Sigmoid colon (tissue), 7 donors: ENCODE measurements around the gene GINS2. TPM values are rescaled to one million over a fixed set of nuclear protein-coding genes. Genes with fewer than 3 reads are reported as not detected.

Experiments used
- DNase-seq: peaks from one replicate; pipeline ENCODE4 v3.0.0-alpha.2; 2019
- H3K27ac ChIP-seq, 4 donors: fragments of 200-600 bp; sonication (generic); one replicate each; pipeline ENCODE4 v1.5.1; 2016 to 2019; ENCODE audit warnings: mild to moderate bottlenecking in 1 of 4
- H3K27me3 ChIP-seq, 3 donors: fragments of 200-600 bp; sonication (generic); one replicate each; pipeline ENCODE4 v1.5.1; 2019; ENCODE audit warnings: mild to moderate bottlenecking in 1 of 3
- H3K36me3 ChIP-seq, 4 donors: fragments of 200-600 bp; sonication (generic); one replicate each; pipeline ENCODE4 v1.5.1; 2016 to 2019
- H3K4me1 ChIP-seq, 4 donors: fragments of 200-600 bp; sonication (generic); one replicate each; pipeline ENCODE4 v1.5.1; 2017 to 2019
- H3K4me3 ChIP-seq, 4 donors: fragments of 200-600 bp; sonication (generic); one replicate each; pipeline ENCODE4 v1.5.1; 2017 to 2019; ENCODE audit warnings: mild to moderate bottlenecking in 2 of 4, moderate library complexity in 1 of 4
- H3K9me3 ChIP-seq, 4 donors: fragments of 200-600 bp in 3 of 4; sonication (generic) in 3 of 4; one replicate each; pipeline versions ENCODE4 v1.5.1 to v1.6.1; 2013 to 2019
- CTCF ChIP-seq, 4 experiments: fragments of 450-650 bp in 3 of 4; fragments of 200-600 bp in 1 of 4; IDR thresholded peaks; one replicate each; pipeline ENCODE4 v1.5.1; 2016 to 2019; ENCODE audit warnings: antibody characterized with exemption in 4 of 4, mild to moderate bottlenecking in 3 of 4, moderate library complexity in 2 of 4
- EP300 ChIP-seq, 4 donors: sonication (generic); formaldehyde crosslinking; IDR thresholded peaks; one replicate each; pipeline ENCODE4 v1.6.1; 2017; ENCODE audit warnings: antibody characterized with exemption in 4 of 4
- POLR2A ChIP-seq, 2 donors: fragments of 450-650 bp; IDR thresholded peaks; one replicate each; pipeline ENCODE4 v1.6.1; 2016; ENCODE audit warnings: antibody characterized with exemption in 2 of 2, mild to moderate bottlenecking in 2 of 2, moderate library complexity in 2 of 2
- POLR2AphosphoS5 ChIP-seq, 4 donors: sonication (generic); formaldehyde crosslinking; IDR thresholded peaks; one replicate each; pipeline ENCODE4 v1.6.1; 2017; ENCODE audit warnings: antibody characterized with exemption in 4 of 4
- WGBS, 2 donors: extraction: QIAGEN DNeasy Blood & Tissue Kit; methylation state at CpG; one replicate each; pipeline ENCODE4 v1.1.7; 2013; 5-methylcytosine and 5-hydroxymethylcytosine counted together
- intact Hi-C: fragments of 100-400 bp; cut with DNase I; formaldehyde crosslinking; loops from one replicate; pipeline ENCODE4 v1.15.1; 2023
- polyA plus RNA-seq, 3 donors: library from polyadenylated mRNA; stranded (reverse); fragments of 200-250 nt; gene quantifications; one replicate each; pipeline ENCODE4 v1.2.3, GENCODE V29; 2013
- total RNA-seq, 4 donors: library from RNA; depleted of rRNA; stranded (reverse); fragments of >200 nt; gene quantifications; one replicate each; pipeline ENCODE4 v1.1.0, GENCODE V29; 2016
- donor health status: healthy with polysubstance abuse.
- donor health status: Bipolar disorder and iron deficiency.
- donor health status: healthy.

GINS2 gene
- total and polyA plus RNA-seq, 7 donors = 0.16 to 9.6 (median 1.2) TPM; not detected in 1

- TF ChIP-seq POLR2AphosphoS5 (IDR thresholded peaks at IDR 0.05) = no peak
- TF ChIP-seq CTCF (IDR thresholded peaks at IDR 0.05) = no peak
- TF ChIP-seq EP300 (IDR thresholded peaks at IDR 0.05) = no peak
- no peak for TF ChIP-seq POLR2A (IDR thresholded peaks at IDR 0.05)
- H3K4me1 ChIP-seq = peaks cover 0 to 11% (median 9%) of the 10 kb centered on the region in 4 donors
- no peak overlapping the region for H3K27ac ChIP-seq
- peaks cover 60 to 98% (median 75%) of the 10 kb centered on the region in 4 donors for H3K36me3 ChIP-seq
- peak; percentile 50 for DNase-seq
- intact Hi-C loops = no loop called here
- no peak overlapping the region for H3K4me3 ChIP-seq
- WGBS, 2 donors = 91 to 92% methylated on average over 9 of the region's 9 CpGs
- H3K9me3 ChIP-seq = no peaks in the 10 kb centered on the region
- H3K27me3 ChIP-seq = no peaks in the 10 kb centered on the region
These were observed 21.5 kb downstream of the GINS2 start for GRCh38 chr16:85667261-85667660.

GRCh38 chr16:85665929-85666328, 22.8 kb downstream of the GINS2 start:
- intact Hi-C loops = no loop called here
- peaks cover 62 to 100% (median 72%) of the 10 kb centered on the region in 4 donors for H3K36me3 ChIP-seq
- peak; percentile 61 for DNase-seq
- TF ChIP-seq POLR2AphosphoS5 (IDR thresholded peaks at IDR 0.05) (no peak), POLR2A (IDR thresholded peaks at IDR 0.05) (no peak), EP300 (IDR thresholded peaks at IDR 0.05) (no peak), CTCF (IDR thresholded peaks at IDR 0.05) (no peak)
- H3K27me3 ChIP-seq = no peaks in the 10 kb centered on the region
- peaks cover 0 to 11% (median 9%) of the 10 kb centered on the region in 4 donors for H3K4me1 ChIP-seq
- WGBS, 2 donors = 93% methylated on average over 13 of the region's 13 CpGs
- no peak overlapping the region for H3K4me3 ChIP-seq
- no peak overlapping the region for H3K27ac ChIP-seq
- no peaks in the 10 kb centered on the region for H3K9me3 ChIP-seq

- Histone ChIP-seq H3K4me3 (no peak overlapping the region), H3K27ac (no peak overlapping the region), H3K36me3 (peaks cover 62 to 98% (median 70%) of the 10 kb centered on the region in 4 donors), H3K4me1 (peaks cover 0 to 11% (median 9%) of the 10 kb centered on the region in 4 donors), H3K9me3 (no peaks in the 10 kb centered on the region), H3K27me3 (no peaks in the 10 kb centered on the region)
- TF ChIP-seq EP300 (IDR thresholded peaks at IDR 0.05) (no peak), CTCF (IDR thresholded peaks at IDR 0.05) (no peak), POLR2AphosphoS5 (IDR thresholded peaks at IDR 0.05) (no peak), POLR2A (IDR thresholded peaks at IDR 0.05) (no peak)
- peak; percentile 41 for DNase-seq
- intact Hi-C loops = no loop called here
- WGBS, 2 donors = 90 to 92% methylated on average over 12 of the region's 12 CpGs
These were observed 23.4 kb downstream of the GINS2 start for GRCh38 chr16:85665373-85665740.

GRCh38 chr16:85664580-85665372, 24.0 kb downstream of the GINS2 start:
- Histone ChIP-seq H3K4me1 (peaks cover 0 to 11% (median 9%) of the 10 kb centered on the region in 4 donors), H3K9me3 (no peaks in the 10 kb centered on the region), H3K4me3 (no peak overlapping the region), H3K27me3 (no peaks in the 10 kb centered on the region), H3K27ac (peak overlapping the region in 2 of 4 donors; percentile 30 to 62), H3K36me3 (peaks cover 59 to 93% (median 70%) of the 10 kb centered on the region in 4 donors)
- intact Hi-C loops = no loop called here
- DNase-seq = peak; percentile 33
- 94% methylated on average over 27 of the region's 27 CpGs for WGBS, 2 donors
- no peak for TF ChIP-seq POLR2AphosphoS5 (IDR thresholded peaks at IDR 0.05)
- TF ChIP-seq EP300 (IDR thresholded peaks at IDR 0.05) = no peak
- TF ChIP-seq POLR2A (IDR thresholded peaks at IDR 0.05) = no peak
- no peak for TF ChIP-seq CTCF (IDR thresholded peaks at IDR 0.05)
